ENCODE data around the gene PPP1R10.

GRCh38 chr6:30612213-30612612 lies 4.8 kb downstream of the PPP1R10 start:
- TF ChIP-seq, protein P1, sequence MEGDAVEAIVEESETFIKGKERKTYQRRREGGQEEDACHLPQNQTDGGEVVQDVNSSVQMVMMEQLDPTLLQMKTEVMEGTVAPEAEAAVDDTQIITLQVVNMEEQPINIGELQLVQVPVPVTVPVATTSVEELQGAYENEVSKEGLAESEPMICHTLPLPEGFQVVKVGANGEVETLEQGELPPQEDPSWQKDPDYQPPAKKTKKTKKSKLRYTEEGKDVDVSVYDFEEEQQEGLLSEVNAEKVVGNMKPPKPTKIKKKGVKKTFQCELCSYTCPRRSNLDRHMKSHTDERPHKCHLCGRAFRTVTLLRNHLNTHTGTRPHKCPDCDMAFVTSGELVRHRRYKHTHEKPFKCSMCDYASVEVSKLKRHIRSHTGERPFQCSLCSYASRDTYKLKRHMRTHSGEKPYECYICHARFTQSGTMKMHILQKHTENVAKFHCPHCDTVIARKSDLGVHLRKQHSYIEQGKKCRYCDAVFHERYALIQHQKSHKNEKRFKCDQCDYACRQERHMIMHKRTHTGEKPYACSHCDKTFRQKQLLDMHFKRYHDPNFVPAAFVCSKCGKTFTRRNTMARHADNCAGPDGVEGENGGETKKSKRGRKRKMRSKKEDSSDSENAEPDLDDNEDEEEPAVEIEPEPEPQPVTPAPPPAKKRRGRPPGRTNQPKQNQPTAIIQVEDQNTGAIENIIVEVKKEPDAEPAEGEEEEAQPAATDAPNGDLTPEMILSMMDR (IDR thresholded peaks at IDR 0.05): peak; percentile 55; the same call in 1 of the 2 replicates
- TF ChIP-seq REST (IDR thresholded peaks at IDR 0.05; ENCODE audit: insufficient read depth in 1 of 2, low read depth in 2 of 2, low read length in 1 of 2) (no peak), POLR2AphosphoS5 (IDR thresholded peaks at IDR 0.05; ENCODE audit: low read depth, low read length) (peak; percentile 38; the same call in 1 of the 2 replicates), SIN3A (IDR thresholded peaks at IDR 0.05; ENCODE audit: borderline replicate concordance, insufficient read depth, low read depth, low read length) (no peak), TCF7L2 (IDR thresholded peaks at IDR 0.05; ENCODE audit: low read depth, low read length) (no peak)

Data from Panc1 (cell line).